K562 (cell line): ENCODE measurements around the gene SLC25A48.

Experiments
- CHD2 ChIP-seq: IDR thresholded peaks from 2 replicates; pipeline ENCODE4 v1.6.1; 2011; ENCODE audit warnings: low read depth, low read length
- EP300 ChIP-seq: IDR thresholded peaks from 2 replicates; pipeline ENCODE4 v1.6.1; 2012; ENCODE audit warnings: low read length, improper control_type of control experiment
- FOS ChIP-seq: IDR thresholded peaks from 3 replicates; pipeline ENCODE4 v1.6.1; 2011; ENCODE audit not compliant: insufficient read length; ENCODE audit errors: extremely low read depth
- HDAC2 ChIP-seq: fragments of 450-650 bp; IDR thresholded peaks from 2 replicates; pipeline ENCODE4 v1.6.1; 2016; ENCODE audit warnings: mild to moderate bottlenecking
- HNRNPH1 ChIP-seq: fragments of 200-400 bp; formaldehyde crosslinking; optimal IDR thresholded peaks from 2 replicates; pipeline ENCODE3; 2017; ENCODE audit warnings: low read depth, mild to moderate bottlenecking, low read length, moderate library complexity
- IFI16 ChIP-seq: fragments of 250-450 bp; sonication (Bioruptor Pico); IDR thresholded peaks from 2 replicates; pipeline ENCODE4 v2.1.2; 2022; ENCODE audit warnings: mild to moderate bottlenecking, inconsistent platforms
- KLF6 ChIP-seq: fragments of 250-450 bp; sonication (Bioruptor Pico); IDR thresholded peaks from 2 replicates; pipeline ENCODE4 v1.4.0; 2020; ENCODE audit warnings: mild to moderate bottlenecking, moderate library complexity, borderline replicate concordance
- STAG1 ChIP-seq: sonication (generic); formaldehyde crosslinking; IDR thresholded peaks from 2 replicates; pipeline ENCODE4 v1.5.0; 2020; ENCODE audit warnings: missing genetic modification reagents, borderline replicate concordance
- TAF1 ChIP-seq: IDR thresholded peaks from 2 replicates; pipeline ENCODE4 v1.6.1; 2011; ENCODE audit warnings: mild to moderate bottlenecking, low read length, moderate library complexity; ENCODE audit not compliant: insufficient read depth, control insufficient read depth, severe bottlenecking; ENCODE audit errors: extremely low read depth
- TF ChIP-seq, protein P1 (sequence below), 3 experiments: IDR thresholded peaks in 2 of 3; conservative IDR thresholded peaks in 1 of 3; 2 replicates each; pipeline ENCODE4 v1.5.1; 2011 to 2012; ENCODE audit warnings: low read length in 3 of 3, mild to moderate bottlenecking in 3 of 3, control low read depth in 2 of 3, improper control_type of control experiment in 1 of 3, inconsistent platforms in 1 of 3, low read depth in 1 of 3, mixed read lengths in 1 of 3, moderate library complexity in 1 of 3; ENCODE audit not compliant: insufficient read depth in 2 of 3
- TF ChIP-seq, protein P2 (sequence below): fragments of 250-450 bp; sonication (Bioruptor Pico); IDR thresholded peaks from 2 replicates; pipeline ENCODE4 v1.9.0; 2021; ENCODE audit warnings: mild to moderate bottlenecking, inconsistent platforms
- TF ChIP-seq, protein P3 (sequence below): fragments of 450-650 bp; formaldehyde crosslinking; conservative IDR thresholded peaks from 2 replicates; pipeline ENCODE4 v1.4.0; 2022; ENCODE audit warnings: mild to moderate bottlenecking, missing genetic modification characterization

DNA sequence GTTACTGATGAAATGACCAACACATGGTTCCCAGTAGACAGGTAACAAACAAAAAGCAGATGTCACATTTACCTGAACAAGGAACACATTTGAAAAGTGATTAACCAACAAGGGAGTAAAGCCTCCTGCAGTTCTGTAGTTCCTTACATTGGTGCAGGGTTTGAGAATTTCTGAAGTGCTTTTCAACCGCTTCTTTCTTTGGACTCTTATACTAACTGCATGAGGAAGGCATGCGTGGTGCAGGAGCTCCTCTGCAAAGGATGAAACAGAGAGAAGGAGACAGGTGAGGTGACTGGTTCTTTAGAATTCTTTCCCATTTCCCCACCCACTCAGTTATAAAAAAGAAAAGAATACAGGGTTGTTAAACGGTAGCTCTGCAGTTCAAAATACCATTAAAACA lies 65.8 kb downstream of the SLC25A48 start:
- TF ChIP-seq CHD2 = no peak
- TF ChIP-seq, protein P1, sequence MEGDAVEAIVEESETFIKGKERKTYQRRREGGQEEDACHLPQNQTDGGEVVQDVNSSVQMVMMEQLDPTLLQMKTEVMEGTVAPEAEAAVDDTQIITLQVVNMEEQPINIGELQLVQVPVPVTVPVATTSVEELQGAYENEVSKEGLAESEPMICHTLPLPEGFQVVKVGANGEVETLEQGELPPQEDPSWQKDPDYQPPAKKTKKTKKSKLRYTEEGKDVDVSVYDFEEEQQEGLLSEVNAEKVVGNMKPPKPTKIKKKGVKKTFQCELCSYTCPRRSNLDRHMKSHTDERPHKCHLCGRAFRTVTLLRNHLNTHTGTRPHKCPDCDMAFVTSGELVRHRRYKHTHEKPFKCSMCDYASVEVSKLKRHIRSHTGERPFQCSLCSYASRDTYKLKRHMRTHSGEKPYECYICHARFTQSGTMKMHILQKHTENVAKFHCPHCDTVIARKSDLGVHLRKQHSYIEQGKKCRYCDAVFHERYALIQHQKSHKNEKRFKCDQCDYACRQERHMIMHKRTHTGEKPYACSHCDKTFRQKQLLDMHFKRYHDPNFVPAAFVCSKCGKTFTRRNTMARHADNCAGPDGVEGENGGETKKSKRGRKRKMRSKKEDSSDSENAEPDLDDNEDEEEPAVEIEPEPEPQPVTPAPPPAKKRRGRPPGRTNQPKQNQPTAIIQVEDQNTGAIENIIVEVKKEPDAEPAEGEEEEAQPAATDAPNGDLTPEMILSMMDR (IDR thresholded peaks at IDR 0.05 in 2 of 3, conservative IDR thresholded peaks at IDR 0.05 in 1 of 3; ENCODE audit: insufficient read depth in 2 of 3, low read depth in 1 of 3, low read length in 3 of 3) = no peak
- no peak for TF ChIP-seq IFI16 (CRISPR knock-in tag)
- no peak for TF ChIP-seq STAG1 (CRISPR knock-in tag)
- no peak for TF ChIP-seq FOS
- TF ChIP-seq, protein P2, sequence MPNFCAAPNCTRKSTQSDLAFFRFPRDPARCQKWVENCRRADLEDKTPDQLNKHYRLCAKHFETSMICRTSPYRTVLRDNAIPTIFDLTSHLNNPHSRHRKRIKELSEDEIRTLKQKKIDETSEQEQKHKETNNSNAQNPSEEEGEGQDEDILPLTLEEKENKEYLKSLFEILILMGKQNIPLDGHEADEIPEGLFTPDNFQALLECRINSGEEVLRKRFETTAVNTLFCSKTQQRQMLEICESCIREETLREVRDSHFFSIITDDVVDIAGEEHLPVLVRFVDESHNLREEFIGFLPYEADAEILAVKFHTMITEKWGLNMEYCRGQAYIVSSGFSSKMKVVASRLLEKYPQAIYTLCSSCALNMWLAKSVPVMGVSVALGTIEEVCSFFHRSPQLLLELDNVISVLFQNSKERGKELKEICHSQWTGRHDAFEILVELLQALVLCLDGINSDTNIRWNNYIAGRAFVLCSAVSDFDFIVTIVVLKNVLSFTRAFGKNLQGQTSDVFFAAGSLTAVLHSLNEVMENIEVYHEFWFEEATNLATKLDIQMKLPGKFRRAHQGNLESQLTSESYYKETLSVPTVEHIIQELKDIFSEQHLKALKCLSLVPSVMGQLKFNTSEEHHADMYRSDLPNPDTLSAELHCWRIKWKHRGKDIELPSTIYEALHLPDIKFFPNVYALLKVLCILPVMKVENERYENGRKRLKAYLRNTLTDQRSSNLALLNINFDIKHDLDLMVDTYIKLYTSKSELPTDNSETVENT = no peak
- no peak for TF ChIP-seq HDAC2
- TF ChIP-seq, protein P3, sequence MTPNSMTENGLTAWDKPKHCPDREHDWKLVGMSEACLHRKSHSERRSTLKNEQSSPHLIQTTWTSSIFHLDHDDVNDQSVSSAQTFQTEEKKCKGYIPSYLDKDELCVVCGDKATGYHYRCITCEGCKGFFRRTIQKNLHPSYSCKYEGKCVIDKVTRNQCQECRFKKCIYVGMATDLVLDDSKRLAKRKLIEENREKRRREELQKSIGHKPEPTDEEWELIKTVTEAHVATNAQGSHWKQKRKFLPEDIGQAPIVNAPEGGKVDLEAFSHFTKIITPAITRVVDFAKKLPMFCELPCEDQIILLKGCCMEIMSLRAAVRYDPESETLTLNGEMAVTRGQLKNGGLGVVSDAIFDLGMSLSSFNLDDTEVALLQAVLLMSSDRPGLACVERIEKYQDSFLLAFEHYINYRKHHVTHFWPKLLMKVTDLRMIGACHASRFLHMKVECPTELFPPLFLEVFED (CRISPR knock-in tag) = no peak
- no peak for TF ChIP-seq TAF1
- no peak for TF ChIP-seq KLF6 (CRISPR knock-in tag)
- TF ChIP-seq EP300 = no peak
- TF ChIP-seq HNRNPH1 = no peak
